NT2/D1 (cell line): ENCODE measurements around the gene MOB3B.
"Not testable (repeated sequence)": the region's sequence is repeated elsewhere in the genome, so short reads cannot be mapped to it uniquely, and the experiment has no call there.

Experiments used
- DNase-seq: peaks from one replicate; pipeline ENCODE4 v3.0.0-alpha.2; 2011; ENCODE audit warnings: low read depth, low spot score
- H3K27me3 ChIP-seq: 2 replicates; pipeline ENCODE4 v1.6.0; 2011; ENCODE audit warnings: mild to moderate bottlenecking; ENCODE audit not compliant: insufficient read length, insufficient read depth
- H3K36me3 ChIP-seq: 2 replicates; pipeline ENCODE4 v1.6.1; 2011; ENCODE audit warnings: mild to moderate bottlenecking, low read length, mixed read lengths; ENCODE audit not compliant: insufficient read depth, insufficient read length
- H3K4me1 ChIP-seq: 2 replicates; pipeline ENCODE4 v1.5.1; 2011; ENCODE audit not compliant: insufficient read depth, insufficient read length
- H3K4me3 ChIP-seq: 2 replicates; pipeline ENCODE4 v1.5.1; 2011; ENCODE audit warnings: low read depth; ENCODE audit not compliant: insufficient read length
- H3K9ac ChIP-seq: 2 replicates; pipeline ENCODE4 v1.6.0; 2011; ENCODE audit warnings: low read depth; ENCODE audit not compliant: insufficient read length
- H3K9me3 ChIP-seq: 2 replicates; pipeline ENCODE4 v1.5.1; 2011; ENCODE audit warnings: mild to moderate bottlenecking, low read length; ENCODE audit not compliant: insufficient read depth
- SUZ12 ChIP-seq: IDR thresholded peaks from 2 replicates; pipeline ENCODE4 v1.6.1; 2011; ENCODE audit not compliant: insufficient read length, insufficient read depth; ENCODE audit errors: extremely low read depth
- YY1 ChIP-seq: IDR thresholded peaks from 2 replicates; pipeline ENCODE4 v1.6.1; 2011; ENCODE audit not compliant: insufficient read length, insufficient read depth
- ZNF274 ChIP-seq: IDR thresholded peaks from 2 replicates; pipeline ENCODE4 v1.6.1; 2011; ENCODE audit warnings: mild to moderate bottlenecking, low read depth, low read length

Gene MOB3B

GRCh38 chr9:27453860-27454553 lies 75.6 kb downstream of the MOB3B start:
- H3K4me3 ChIP-seq: no peak overlapping the region
- no peak overlapping the region for H3K9ac ChIP-seq
- DNase-seq: no peak
- H3K4me1 ChIP-seq: peaks cover 7% of the 10 kb centered on the region
- TF ChIP-seq SUZ12: no peak
- TF ChIP-seq YY1: no peak
- no peak for TF ChIP-seq ZNF274
- peaks cover 6% of the 10 kb centered on the region for H3K36me3 ChIP-seq
- H3K27me3 ChIP-seq: no peaks in the 10 kb centered on the region
- H3K9me3 ChIP-seq: no peaks in the 10 kb centered on the region

- no peaks in the 10 kb centered on the region for H3K27me3 ChIP-seq
- H3K36me3 ChIP-seq: peaks cover 6% of the 10 kb centered on the region
- no peaks in the 10 kb centered on the region for H3K9me3 ChIP-seq
- DNase-seq: no peak
- H3K4me3 ChIP-seq: no peak overlapping the region
- no peak overlapping the region for H3K9ac ChIP-seq
- no peaks in the 10 kb centered on the region for H3K4me1 ChIP-seq
- TF ChIP-seq ZNF274 (no peak), YY1 (no peak), SUZ12 (no peak)
These were observed 78.3 kb downstream of the MOB3B start for GRCh38 chr9:27451207-27451797.

GRCh38 chr9:27450752-27451151 lies 78.9 kb downstream of the MOB3B start:
- no peak for DNase-seq
- Histone ChIP-seq H3K27me3 (no peaks in the 10 kb centered on the region), H3K4me1 (no peaks in the 10 kb centered on the region), H3K9ac (no peak overlapping the region), H3K36me3 (peaks cover 6% of the 10 kb centered on the region), H3K9me3 (no peaks in the 10 kb centered on the region), H3K4me3 (no peak overlapping the region)
- no peak for TF ChIP-seq SUZ12
- TF ChIP-seq YY1: no peak
- TF ChIP-seq ZNF274: no peak

- H3K36me3 ChIP-seq, H3K9ac ChIP-seq, H3K4me1 ChIP-seq, DNase-seq, H3K27me3 ChIP-seq, H3K4me3 ChIP-seq, H3K9me3 ChIP-seq: not testable (repeated sequence)
These were observed 81.3 kb downstream of the MOB3B start for GRCh38 chr9:27448356-27448755.

- DNase-seq: no peak
- H3K9me3 ChIP-seq: no peaks in the 10 kb centered on the region
- H3K4me3 ChIP-seq: no peak overlapping the region
- H3K4me1 ChIP-seq: no peaks in the 10 kb centered on the region
- H3K27me3 ChIP-seq: no peaks in the 10 kb centered on the region
- no peaks in the 10 kb centered on the region for H3K36me3 ChIP-seq
- TF ChIP-seq SUZ12 (no peak), YY1 (no peak), ZNF274 (no peak)
- H3K9ac ChIP-seq: no peak overlapping the region
These were observed 82.5 kb downstream of the MOB3B start for GRCh38 chr9:27447031-27447683.

GRCh38 chr9:27445688-27446087 lies 83.9 kb downstream of the MOB3B start:
- TF ChIP-seq YY1 (no peak), ZNF274 (no peak), SUZ12 (no peak)
- Histone ChIP-seq H3K9me3 (no peaks in the 10 kb centered on the region), H3K27me3 (no peaks in the 10 kb centered on the region), H3K4me1 (no peaks in the 10 kb centered on the region), H3K9ac (no peak overlapping the region), H3K36me3 (no peaks in the 10 kb centered on the region), H3K4me3 (no peak overlapping the region)
- DNase-seq: no peak

- DNase-seq: no peak
- H3K9me3 ChIP-seq: no peaks in the 10 kb centered on the region
- H3K27me3 ChIP-seq: no peaks in the 10 kb centered on the region
- H3K4me1 ChIP-seq: no peaks in the 10 kb centered on the region
- H3K36me3 ChIP-seq: no peaks in the 10 kb centered on the region
- H3K9ac ChIP-seq: no peak overlapping the region
- TF ChIP-seq YY1: no peak
- H3K4me3 ChIP-seq: no peak overlapping the region
These were observed 84.5 kb downstream of the MOB3B start for GRCh38 chr9:27445057-27445595.
